HG02763 (cell line): ENCODE results near the gene USP15.
"Not testable (repeated sequence)": the region's sequence is repeated elsewhere in the genome, so short reads cannot be mapped to it uniquely, and the experiment has no call there.

Source experiments
- ATAC-seq: cut with Tn5 transposase; IDR thresholded peaks from one replicate; pipeline ENCODE4 v1.9.1; 2021; ENCODE audit warnings: mild to moderate bottlenecking, moderate library complexity; ENCODE audit not compliant: unreplicated experiment

USP15 gene

GRCh38 chr12:62438098-62438692 lies 178.0 kb downstream of the USP15 start:
- no peak for ATAC-seq

- ATAC-seq = no peak
Measured at GRCh38 chr12:62446754-62447452, 186.7 kb downstream of the USP15 start.

GRCh38 chr12:62448436-62448835 lies 188.2 kb downstream of the USP15 start:
- no peak for ATAC-seq

- ATAC-seq = not testable (repeated sequence)
Measured at GRCh38 chr12:62455429-62455828, 195.2 kb downstream of the USP15 start.

- ATAC-seq = no peak
Measured at GRCh38 chr12:62458626-62459025, 198.4 kb downstream of the USP15 start.

- ATAC-seq = no peak
Measured at GRCh38 chr12:62459976-62460375, 199.8 kb downstream of the USP15 start.

GRCh38 chr12:62461171-62461837 lies 201.1 kb downstream of the USP15 start:
- ATAC-seq = not testable (repeated sequence)

GRCh38 chr12:62463252-62463651 lies 203.0 kb downstream of the USP15 start:
- ATAC-seq = not testable (repeated sequence)
